GM19240 (cell line): ENCODE results near the gene LRRC3.
"Not testable (repeated sequence)": the region's sequence is repeated elsewhere in the genome, so short reads cannot be mapped to it uniquely, and the experiment has no call there.

Experiments used
- DNase-seq: peaks from one replicate; pipeline ENCODE4 v3.0.0; 2011; ENCODE audit warnings: low spot score; ENCODE audit not compliant: insufficient read length

LRRC3 gene, protein sequence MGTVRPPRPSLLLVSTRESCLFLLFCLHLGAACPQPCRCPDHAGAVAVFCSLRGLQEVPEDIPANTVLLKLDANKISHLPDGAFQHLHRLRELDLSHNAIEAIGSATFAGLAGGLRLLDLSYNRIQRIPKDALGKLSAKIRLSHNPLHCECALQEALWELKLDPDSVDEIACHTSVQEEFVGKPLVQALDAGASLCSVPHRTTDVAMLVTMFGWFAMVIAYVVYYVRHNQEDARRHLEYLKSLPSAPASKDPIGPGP

DNA sequence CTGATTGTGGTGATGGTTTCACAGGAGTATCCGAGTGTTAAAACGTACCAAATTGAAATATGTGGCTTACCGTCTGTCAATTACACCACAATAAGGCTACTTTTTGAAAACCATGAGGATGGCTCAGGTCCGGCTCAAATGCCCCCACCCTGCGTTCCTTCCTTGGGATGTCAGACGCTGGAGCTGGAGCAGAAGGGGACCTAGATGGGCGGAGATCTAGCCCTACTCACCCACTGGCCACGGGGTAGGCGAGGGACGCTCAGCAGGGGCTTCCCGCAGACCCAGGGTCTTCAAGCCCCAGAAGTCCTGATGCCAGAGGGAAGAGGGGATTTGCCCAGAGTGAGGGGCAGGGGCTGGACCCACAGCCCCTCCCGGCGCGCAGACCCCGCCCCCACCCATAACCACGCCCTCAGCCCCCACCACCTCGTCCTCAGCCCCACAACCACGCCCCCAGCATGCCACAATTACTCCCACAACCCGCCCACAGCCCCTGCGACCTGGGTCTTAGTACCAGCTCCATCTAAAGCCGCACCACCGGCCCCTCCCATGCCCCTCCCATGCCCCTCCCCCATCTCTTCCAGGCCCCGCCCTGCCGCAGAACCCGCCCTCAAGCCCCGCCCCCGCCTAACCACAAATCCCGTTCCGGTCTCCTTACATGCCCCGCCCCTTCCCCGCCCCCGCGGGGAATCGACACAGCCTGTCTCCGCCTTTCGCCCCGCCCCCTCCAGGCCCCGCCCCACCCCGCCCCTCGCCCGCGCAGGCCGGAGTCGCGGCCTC is at the start of gene LRRC3:
LRRC3 (plus strand) TSS at position 764 of the 777 bp plus-strand sequence. CDS start 1,135 bp downstream, outside the sequence.
- DNase-seq, result peak; percentile 91

DNA sequence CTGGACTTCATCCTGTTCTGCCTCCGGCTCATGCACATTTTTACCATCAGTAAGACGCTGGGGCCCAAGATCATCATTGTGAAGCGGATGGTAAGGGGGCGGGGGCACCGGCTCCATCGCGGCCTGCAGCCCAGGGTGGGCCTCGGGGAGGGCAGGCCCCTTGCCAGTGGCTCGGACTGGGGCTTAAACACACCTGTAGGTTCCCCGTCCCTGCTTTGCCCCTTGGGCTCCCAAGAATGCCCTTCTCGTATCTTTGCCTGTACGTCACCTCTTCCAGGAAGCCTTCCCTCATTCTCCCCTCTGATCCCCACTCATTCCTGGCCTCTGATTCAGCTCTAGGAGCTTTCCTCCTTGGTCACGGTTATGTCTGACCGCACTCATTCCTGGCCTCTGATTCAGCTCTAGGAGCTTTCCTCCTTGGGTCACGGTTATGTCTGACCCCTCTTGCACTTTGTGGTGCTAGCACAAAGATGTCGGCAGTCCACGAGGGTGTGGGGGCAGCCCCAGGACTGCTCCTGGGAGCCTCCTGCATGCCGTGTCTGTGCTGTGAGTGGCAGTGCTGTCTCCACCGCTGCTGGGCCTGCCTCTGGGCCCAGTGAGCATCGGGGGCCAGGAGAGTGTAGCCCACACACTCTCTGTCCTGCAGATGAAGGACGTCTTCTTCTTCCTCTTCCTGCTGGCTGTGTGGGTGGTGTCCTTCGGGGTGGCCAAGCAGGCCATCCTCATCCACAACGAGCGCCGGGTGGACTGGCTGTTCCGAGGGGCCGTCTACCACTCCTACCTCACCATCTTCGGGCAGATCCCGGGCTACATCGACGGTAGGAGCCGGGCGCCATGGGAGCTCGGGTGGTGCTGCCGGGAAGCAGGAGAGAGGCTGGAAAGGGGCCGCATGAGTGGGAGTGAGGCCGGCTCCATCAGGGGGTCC is 49.1 kb upstream of the LRRC3 start:
- no peak for DNase-seq

DNA sequence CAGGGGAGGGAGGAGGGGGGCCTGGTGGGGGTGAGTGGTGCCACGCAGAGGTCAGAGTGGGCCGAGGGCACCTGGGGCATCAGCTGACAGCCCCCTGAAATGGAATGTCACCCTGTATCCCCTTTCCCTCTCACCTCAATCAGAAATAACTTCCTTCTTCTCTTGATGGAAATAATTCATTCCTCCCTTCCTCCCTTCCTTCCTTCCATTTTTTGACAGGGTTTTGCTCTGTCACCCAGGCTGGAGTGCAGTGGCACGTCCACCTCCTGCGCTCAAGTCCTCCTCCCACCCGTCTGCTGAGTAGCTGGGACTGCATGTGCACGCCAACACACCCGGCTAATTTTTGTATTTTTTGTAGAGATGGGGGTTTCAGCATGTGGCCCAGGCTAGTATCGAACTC is 48.4 kb upstream of the LRRC3 start:
- no peak for DNase-seq

DNA sequence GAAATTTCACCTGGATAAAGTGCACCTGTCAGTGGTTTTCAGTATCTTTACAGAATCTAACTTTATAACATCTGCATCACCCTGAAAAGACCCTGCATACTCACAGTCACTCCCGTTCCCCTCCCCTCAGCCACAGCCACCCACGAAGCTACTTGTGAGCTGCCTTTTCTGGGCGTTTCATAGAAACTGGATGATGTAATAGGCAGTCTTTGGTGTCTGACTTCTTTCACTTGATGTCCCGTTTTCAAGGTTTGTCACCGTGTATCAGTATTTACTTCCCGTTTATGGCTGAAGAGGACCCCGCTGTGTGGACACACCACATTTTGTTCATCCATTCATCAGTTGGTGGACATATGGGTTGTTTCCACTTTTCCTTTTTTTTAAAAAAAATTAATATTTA is 47.8 kb upstream of the LRRC3 start:
- DNase-seq, result no peak

DNA sequence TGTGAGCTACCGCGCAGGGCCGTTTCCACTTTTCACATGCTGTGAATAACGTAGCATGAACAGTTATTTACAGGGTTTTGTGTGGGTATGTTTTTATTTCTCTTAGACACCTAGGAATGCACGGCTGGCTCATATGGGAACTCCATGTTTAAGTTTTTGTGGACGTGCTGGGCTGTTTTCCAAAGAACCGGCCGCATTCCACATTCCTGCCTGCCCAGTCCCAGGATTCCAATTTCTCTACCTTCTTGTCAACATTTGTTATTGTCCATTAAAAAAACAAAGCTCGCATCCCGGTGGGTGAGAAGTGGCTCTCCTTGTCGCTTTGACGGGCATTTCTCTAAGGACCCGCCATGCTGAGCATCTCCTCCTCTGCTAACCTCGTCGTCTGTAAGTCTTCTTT is 47.1 kb upstream of the LRRC3 start:
- DNase-seq, result no peak

DNA sequence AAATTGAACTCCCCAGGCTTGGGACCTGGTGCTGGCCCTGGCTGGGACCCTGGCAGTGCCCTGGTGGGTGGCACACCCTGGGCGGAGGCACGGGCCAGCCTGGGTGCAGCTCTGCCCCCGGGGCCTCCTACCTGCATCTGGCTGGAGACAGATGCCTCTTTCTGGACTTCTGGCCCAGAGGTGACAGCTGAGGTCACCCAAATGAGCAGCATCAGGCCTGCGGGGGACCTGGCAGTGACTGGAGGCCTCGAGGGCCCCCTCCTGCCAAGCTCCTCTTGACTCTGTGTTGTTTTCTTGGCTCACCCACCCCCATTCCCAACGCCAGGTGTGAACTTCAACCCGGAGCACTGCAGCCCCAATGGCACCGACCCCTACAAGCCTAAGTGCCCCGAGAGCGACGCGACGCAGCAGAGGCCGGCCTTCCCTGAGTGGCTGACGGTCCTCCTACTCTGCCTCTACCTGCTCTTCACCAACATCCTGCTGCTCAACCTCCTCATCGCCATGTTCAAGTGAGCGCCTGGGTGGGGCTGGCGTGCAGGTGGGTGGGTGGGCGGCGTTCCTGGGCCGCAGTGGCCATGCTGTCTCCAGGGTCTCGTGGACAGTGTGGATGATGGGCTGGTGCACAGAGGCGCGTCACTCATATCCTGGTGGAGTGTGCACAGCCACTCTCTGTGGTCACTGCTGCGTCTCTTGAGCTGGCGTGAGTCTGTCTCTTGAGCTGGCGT is 41.6 kb upstream of the LRRC3 start:
- no peak for DNase-seq

DNA sequence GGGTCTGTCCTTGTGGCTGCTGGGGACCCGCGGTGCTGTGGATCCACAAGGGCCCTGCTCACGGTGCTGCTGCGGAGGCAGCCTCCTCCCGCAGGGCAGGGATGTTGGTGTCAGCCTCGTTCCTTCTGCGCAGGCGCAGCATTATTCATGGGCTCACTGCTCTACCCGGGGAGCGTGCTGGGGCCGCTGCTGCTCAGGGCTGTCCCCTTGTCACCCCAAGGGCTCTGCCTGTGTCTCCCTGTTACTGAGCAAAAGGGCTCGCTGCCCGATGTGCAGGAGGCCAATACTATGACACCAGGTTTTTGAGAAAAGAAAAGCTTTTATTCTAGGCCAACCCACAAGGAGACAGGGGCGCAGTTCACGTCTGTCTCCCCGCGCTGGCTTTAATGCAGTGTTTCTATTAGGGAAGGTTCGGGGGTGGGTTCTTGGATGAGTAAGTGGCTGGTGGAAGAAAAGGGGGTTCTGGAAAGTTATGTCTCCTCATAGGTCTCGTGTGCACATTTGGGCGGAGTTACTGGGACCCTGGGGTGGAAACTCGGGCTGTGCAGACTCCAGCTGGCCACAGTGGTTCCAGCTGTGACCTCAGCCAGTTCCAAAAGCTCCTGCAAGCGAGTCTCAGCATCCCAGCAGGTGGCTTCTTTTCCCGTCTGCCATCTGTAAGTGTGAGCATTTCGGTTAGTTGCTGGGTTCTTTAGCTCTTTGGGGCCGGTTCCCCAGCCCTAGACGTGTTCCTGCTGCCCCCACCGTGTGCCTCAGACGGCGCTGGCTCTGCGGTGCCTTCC is 40.8 kb upstream of the LRRC3 start:
- DNase-seq, result no peak

DNA sequence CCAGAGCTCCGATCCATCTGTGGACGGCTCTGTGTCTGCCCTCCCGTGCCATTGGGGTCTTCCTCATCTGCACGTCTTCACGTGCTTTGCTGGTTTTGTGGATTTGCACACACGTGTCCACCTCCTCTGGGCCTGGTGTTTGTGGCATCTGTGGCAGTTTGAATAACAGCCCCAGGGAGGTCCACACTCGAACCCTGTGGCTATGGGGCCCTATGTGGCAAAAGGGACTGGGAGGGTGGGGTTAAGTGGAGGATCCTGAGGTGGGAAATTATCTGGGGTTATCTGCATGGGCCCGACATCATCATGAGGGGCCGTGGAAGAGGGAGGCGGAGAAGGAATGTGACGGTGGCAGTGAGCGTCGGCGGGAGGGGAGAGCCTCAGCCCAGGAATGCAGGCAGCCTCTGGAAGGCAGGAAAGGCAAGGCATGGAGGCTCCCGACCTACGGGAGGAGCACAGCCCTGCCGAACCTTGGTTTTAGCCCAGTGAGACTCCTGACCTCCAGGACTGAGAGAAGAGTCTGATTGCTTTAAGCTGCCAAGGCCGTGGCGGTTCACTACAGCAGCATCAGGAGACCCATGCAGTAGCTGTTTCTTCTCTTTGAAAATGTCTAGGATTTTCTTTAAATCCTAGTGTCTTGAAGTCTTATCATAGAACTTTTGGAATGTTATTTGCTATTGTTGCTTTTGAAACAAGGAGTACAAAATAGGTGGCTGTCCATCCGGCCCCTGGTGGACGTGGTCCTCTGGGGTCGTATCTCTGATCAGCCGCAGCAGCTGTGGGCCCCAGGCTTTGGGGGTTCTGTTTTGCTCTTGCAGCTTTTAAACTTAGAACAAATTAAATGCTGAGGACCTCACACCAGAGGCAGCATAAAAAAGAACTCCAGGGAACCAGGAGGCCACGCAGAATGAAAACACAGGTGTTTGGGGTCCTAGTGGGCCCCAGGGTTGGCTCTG is 40.0 kb upstream of the LRRC3 start:
- no peak for DNase-seq

DNA sequence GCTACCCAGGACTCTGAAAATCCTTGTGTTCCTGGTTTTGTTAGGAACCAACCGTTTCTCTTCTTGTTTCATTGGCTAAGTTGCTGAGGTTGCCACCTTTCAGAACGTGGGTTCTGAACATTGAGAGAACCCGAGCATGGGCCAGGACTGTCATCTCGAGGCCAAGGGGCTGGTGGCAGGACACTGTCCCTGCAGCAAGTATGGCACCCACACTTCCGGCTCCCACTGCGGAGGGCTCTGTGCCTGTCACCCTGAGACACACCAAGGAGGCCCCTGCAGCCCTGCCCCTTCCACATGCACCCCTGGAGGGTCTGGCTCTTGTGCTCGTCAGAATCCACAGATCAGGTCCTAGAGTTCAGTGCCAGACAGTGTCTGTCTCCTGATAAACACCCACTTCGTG is 39.1 kb upstream of the LRRC3 start:
- no peak for DNase-seq

DNA sequence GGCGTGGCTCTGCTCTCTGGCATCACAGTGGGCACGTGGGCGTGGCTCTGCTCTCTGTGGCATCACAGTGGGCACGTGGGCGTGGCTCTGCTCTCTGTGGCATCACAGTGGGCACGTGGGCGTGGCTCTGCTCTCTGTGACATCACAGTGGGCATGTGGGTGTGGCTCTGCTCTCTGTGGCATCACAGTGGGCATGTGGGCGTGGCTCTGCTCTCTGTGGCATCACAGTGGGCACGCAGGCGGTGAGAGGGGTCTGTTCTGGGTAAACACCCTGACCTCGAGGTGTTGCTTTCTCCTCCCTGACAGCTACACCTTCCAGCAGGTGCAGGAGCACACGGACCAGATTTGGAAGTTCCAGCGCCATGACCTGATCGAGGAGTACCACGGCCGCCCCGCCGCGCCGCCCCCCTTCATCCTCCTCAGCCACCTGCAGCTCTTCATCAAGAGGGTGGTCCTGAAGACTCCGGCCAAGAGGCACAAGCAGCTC is 37.6 kb upstream of the LRRC3 start:
- not testable (repeated sequence) for DNase-seq

DNA sequence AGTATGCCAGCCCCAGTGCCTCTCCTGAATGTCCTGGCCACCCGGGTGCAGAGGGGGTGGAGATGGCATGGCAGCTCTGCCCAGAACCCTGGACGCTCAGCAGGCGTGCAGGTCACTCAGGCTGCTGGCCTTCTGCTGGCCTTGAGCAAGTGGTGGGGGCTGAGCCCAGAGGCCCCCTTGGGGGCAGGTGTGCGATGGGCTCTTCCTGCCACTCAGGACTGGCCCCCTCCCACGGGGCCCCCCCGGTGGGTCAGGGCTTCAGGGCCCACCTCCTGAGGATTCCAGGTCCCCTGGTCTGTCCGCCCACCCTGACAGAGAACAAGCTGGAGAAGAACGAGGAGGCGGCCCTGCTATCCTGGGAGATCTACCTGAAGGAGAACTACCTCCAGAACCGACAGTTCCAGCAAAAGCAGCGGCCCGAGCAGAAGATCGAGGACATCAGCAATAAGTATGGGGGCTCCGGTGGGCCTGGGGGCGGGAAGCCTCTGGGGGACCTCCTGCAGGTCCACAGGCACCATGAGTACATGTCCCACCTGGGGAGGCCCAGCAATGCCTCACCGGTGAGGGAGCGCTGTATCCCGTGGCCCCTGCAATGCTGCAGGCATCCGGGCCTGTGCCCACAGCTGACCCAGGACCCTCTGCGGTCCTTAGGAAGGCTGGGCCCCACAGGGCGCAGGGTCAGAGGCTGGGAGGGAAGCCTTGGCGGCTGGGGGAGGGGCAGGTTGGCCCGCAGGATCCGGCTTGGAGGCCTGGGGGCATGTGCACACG is 37.0 kb upstream of the LRRC3 start:
- no peak for DNase-seq

DNA sequence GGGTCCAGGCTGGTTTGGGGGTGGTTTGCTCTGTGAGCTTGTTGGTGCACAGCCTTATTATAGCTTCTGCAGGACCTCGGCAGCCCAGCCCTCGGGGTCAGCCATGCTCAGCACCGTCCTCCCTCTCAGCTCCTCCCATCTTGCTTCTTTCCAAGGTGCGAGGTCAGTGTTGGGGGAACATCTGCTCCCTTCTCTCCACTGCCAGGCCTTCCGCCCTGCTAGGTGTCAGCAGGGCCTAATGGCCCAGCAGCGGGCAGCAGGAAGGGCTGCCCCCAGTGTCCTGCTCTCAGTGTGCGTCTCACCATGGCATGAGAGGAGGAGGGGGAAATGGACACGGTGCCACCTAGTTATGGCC is 36.5 kb upstream of the LRRC3 start:
- DNase-seq, result no peak

DNA sequence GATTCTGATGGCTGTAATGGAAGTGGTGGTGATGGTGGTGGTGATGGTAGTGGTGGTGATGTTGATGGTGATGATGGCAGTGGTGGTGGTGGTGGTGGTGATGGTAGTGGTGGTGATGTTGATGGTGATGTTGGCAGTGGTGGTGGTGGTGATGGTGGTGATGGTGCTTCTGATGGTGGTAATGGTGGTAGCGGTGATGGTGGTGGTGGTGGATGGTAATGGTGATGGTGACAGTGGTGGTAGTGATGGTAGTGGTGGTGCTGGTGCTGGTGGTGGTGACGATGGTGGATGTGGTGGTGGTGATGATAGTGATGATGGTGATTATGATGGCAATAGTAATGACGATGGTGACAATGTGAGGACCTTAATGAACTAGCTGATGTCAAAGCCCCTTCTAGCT is 35.6 kb upstream of the LRRC3 start:
- no peak for DNase-seq

DNA sequence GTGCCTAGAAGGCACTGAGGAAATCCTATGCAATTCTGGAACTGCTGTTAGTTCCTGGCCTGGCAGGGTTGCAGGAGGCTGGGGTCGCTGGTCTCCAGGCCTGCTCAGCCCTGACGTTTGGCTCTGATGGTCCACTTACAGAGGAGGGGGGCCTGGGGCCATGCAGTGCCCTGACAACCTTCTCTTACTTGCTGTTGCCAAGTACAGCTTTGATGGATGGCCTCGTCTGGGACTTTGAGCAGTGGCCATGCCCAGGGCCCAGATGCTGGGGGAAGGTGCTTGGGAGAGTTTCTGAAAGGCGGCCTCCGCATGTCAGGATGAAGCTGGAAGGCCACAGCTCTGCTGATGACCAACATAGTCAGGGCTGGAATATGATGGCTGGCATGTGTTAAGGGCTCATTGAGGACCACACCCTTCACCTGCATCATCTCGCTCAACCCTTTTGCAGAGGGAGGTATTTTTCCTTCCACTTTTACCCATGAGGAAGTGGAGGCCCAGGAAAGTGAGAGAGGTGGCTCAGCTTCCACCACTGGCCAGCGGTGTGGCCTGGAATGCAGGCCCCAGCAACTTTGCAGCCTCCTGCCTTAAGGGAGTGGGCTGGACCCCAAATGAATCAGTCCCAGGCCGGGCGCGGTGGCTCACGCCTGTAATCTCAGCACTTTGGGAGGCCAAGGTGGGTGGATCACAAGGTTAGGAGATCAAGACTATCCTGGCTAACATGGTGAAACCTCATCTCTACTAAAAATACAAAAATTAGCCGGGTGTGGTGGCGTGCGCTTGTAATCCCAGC is 34.7 kb upstream of the LRRC3 start:
- DNase-seq, result no peak

DNA sequence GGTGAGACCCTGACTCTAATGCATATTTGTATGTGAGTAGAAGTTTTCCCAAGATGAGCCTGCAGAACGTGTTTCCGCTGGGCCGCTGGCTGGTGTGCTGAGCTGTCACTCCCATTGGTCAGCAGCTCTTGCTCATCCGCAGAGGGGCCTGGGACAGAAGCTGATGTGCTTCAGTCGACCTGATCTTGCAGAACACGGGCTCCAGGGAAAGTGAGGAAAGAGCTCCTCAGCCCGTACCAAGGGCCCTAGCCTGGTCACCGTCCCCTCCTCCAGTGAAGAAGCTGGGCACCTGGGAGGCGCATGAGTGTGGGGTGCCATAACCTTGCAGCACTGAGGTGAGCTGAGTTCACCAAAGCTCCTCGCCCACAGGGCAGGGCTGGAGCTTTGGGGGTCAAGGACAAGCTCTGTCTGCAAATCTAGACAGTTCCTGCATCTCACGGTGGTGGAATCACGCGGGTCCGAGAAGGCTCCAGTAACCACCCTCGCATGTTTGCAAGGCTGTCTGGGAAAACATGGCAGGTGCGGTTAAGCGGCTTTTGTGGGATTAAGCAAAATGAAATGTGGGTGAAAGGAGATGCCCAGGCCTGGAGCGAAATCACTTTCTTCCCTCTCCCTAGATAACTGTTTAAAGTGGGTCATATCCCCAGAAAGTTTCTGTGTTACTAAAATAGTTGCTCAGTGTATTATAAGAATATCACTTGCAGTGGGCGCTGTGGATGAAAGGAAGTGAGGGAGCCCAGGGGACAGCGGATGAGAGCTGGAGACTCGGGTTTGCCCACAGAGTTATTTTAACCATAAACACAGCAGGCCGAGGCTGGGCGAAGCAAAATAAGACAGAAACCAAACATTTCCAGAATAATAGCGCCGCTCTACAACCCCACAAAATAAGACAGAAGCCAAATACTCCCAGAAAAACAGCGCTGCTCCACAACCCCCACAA is 33.1 kb upstream of the LRRC3 start:
- DNase-seq, result no peak

DNA sequence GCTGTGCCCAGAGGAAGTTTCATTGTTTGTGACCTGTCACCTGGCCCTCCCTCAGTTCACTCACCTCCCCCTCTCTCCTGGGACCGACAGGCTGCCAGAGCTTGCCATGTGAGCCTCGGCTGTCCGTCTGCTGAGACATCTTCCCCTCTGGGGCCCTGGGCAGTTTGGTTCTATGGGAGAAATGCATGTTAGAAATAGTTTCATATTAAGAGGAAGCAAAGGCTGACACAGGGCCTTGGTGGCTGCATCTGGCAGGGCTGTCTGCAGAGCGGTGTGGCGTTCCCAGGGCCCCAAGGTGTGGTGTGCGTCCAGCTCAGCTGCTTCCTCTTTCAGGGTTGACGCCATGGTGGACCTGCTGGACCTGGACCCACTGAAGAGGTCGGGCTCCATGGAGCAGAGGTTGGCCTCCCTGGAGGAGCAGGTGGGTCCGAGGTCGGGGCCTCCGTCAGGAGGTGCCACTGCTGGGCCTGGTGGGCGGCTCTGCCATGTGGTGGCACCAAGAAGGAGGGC is 31.9 kb upstream of the LRRC3 start:
- DNase-seq, result no peak
